Medulla oblongata (tissue), 1 donor: ENCODE data around the gene DENND2C.

Experiments
- DNase-seq: peaks from one replicate; pipeline ENCODE4 v3.0.0-alpha.2; 2015; ENCODE audit errors: extremely low spot score

The DENND2C gene

GRCh38 chr1:114547076-114547475 is 122.8 kb downstream of the DENND2C start:
- no peak for DNase-seq

DNA sequence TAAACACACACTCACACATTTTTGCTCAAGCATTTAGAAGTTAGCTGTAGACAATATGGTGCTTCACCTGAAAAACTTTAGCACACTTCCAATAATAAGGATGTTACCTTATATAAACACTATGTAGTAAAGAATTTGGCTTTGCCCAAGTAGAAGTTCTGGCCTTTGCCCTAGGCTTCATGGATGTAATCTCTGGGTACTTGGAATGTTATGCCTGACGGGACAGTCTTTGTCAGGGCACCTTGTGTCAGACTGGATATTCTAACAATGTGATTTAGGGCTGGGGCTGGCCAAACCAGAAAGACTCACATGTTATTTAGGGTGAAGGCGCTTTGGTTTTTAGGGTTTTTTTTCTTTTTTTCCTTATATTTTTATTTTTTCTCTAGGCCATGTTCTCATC is 124.1 kb downstream of the DENND2C start:
- DNase-seq, result no peak

DNA sequence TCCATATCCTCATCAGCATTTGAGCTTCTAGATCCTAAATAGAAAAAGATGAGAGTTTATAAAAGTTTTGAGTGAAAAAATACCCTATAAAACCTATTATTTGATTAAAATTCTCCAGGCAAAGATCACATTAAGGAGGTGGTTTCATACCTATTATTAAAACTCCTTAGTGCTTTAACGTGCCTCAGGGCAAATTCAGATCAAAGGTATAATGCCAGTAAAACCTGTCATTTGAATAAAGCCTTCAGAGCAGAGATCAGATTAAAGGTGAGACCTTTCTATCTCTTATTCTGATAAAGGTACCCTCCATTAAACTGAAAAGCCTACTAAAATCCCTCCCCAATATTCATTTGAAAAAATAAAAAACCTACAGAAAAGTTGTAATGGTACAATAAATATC is 124.5 kb downstream of the DENND2C start:
- no peak for DNase-seq

GRCh38 chr1:114540821-114541220 is 129.0 kb downstream of the DENND2C start:
- DNase-seq, result no peak

DNA sequence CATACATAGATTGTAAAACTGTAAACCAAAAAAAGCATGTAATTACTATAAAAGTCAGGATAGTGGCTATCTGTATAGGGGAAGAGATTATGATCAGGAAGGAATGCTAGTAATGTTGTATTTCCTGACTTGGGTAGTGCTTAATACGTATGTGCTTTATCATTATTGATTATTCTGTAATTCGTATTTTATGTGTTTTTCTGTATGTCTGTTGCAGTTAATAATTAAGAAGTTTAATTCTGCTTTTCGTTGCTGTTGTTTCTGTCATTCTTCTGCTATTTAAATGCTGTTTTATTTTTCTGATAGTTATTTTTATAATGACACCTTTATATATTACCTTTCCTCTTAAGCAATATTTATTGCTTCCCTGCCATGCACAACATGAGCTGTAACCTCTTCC is 129.6 kb downstream of the DENND2C start:
- no peak for DNase-seq

- DNase-seq, result no peak
Measured at GRCh38 chr1:114536043-114536442, 133.8 kb downstream of the DENND2C start.

DNA sequence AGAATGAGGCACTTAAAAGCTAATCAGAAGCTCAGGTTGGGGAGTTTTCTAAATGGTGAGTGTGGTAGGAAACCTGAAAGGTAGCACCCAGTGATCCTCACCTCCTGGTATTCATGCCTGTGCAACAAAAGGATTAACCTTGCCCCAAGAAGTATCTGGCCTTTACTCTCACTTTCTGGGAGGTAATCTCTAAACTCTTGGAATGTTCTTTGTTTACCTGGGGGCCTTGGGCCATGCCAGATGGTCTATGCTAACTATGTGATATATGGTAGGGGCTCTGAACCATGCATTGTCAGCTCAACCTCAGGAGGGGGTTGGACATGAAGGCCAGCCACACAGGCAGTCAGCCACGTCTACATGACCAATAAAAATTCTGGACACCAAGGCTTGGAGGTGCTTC is 134.4 kb downstream of the DENND2C start:
- no peak for DNase-seq
